GM12878 (cell line): ENCODE data around the gene AIF1. TPM values are rescaled to one million over a fixed set of nuclear protein-coding genes. Genes with fewer than 3 reads are reported as not detected.

ENCODE experiments used
- ATAC-seq: fragments of 200-7000 bp; cut with Tn5 transposase; 3 replicates; pipeline ENCODE4 v1.9.1; 2020; ENCODE audit warnings: mild to moderate bottlenecking, moderate library complexity
- BruUV-seq: library from RNA; stranded (reverse); fragments of 400-500 nt; replicated peaks from 2 replicates; lab custom pipeline; 2021; lab: Mats Ljungman, UMichigan
- CTCF ChIA-PET: fragments of 300-600 bp; sonication (Branson Sonifier 250); formaldehyde crosslinking; extraction: SDS; loops from one replicate; lab custom pipeline; 2021; ENCODE audit warnings: inconsistent platforms; lab: Yijun Ruan, JAX
- POLR2A ChIA-PET: fragments of 350-600 bp; formaldehyde crosslinking; extraction: SDS; loops from one replicate; lab custom pipeline; 2021; ENCODE audit warnings: inconsistent platforms; lab: Charles Lee
- RAD21 ChIA-PET: fragments of 300-600 bp; sonication (Branson Sonifier 250); formaldehyde crosslinking; loops from one replicate; lab custom pipeline; 2023; ENCODE audit warnings: antibody characterized with exemption; ENCODE audit not compliant: unreplicated experiment; lab: Charles Lee
- SMC1A ChIA-PET: fragments of 300-600 bp; sonication (Branson Sonifier 250); formaldehyde crosslinking; loops from one replicate; lab custom pipeline; 2023; ENCODE audit not compliant: unreplicated experiment, uncharacterized antibody; lab: Charles Lee
- DNase-seq: peaks from one replicate; pipeline ENCODE4 v3.0.0-alpha.2; 2011; ENCODE audit warnings: low read depth, low spot score
- FAIRE-seq: peaks from 3 replicates; lab custom pipeline; 2011; peaks lifted over from hg19 to GRCh38; lab: Jason Lieb, UNC
- H2AFZ ChIP-seq: 2 replicates; pipeline ENCODE4 v1.6.0; 2011; ENCODE audit warnings: low read depth, low read length, control low read depth; ENCODE audit not compliant: control insufficient read depth
- H3K27ac ChIP-seq: 2 replicates; pipeline ENCODE4 v1.5.1; 2011; ENCODE audit warnings: control low read depth; ENCODE audit not compliant: control insufficient read depth, insufficient read depth
- H3K27me3 ChIP-seq, 2 experiments: replicated peaks in 1 of 2; 2 replicates each; pipeline versions ENCODE4 v1.6.0 to v1.6.1; 2011; ENCODE audit warnings: low read length in 1 of 2; ENCODE audit not compliant: control insufficient read depth in 2 of 2, insufficient read depth in 2 of 2
- H3K36me3 ChIP-seq, 2 experiments: 2 replicates each; pipeline ENCODE4 v1.5.1; 2011; ENCODE audit warnings: low read length in 1 of 2; ENCODE audit not compliant: control insufficient read depth in 2 of 2, insufficient read depth in 2 of 2
- H3K4me1 ChIP-seq: 2 replicates; pipeline ENCODE4 v1.6.1; 2011; ENCODE audit warnings: mild to moderate bottlenecking, low read length, moderate library complexity, mixed read lengths; ENCODE audit not compliant: control insufficient read depth, insufficient read depth
- H3K4me2 ChIP-seq: 2 replicates; pipeline ENCODE4 v1.6.0; 2011; ENCODE audit warnings: control low read depth; ENCODE audit not compliant: control insufficient read depth, insufficient read depth
- H3K4me3 ChIP-seq: fragments of 200-600 bp; sonication (generic); 2 replicates; pipeline ENCODE4 v1.5.1; 2016
- H3K79me2 ChIP-seq: 2 replicates; pipeline ENCODE4 v1.6.0; 2011; ENCODE audit warnings: low read length; ENCODE audit not compliant: control insufficient read depth, insufficient read depth
- H3K9ac ChIP-seq: 2 replicates; pipeline ENCODE4 v1.8.0; 2011; ENCODE audit warnings: low read length, control low read depth, mixed read lengths; ENCODE audit not compliant: control insufficient read depth, insufficient read depth
- H3K9me3 ChIP-seq: replicated peaks from 3 replicates; pipeline ENCODE4 v1.5.1; 2011; ENCODE audit warnings: mild to moderate bottlenecking, low read length; ENCODE audit not compliant: control insufficient read depth, insufficient read depth
- H4K20me1 ChIP-seq: 2 replicates; pipeline ENCODE4 v1.6.0; 2011; ENCODE audit not compliant: control insufficient read depth, insufficient read depth
- NR2F1 ChIP-seq: fragments of 450-650 bp; conservative IDR thresholded peaks from 2 replicates; pipeline ENCODE4 v1.6.1; 2017; ENCODE audit warnings: mild to moderate bottlenecking
- ZNF687 ChIP-seq: fragments of 450-650 bp; IDR thresholded peaks from 2 replicates; pipeline ENCODE4 v1.6.1; 2017; ENCODE audit warnings: mild to moderate bottlenecking, moderate library complexity
- WGBS: methylation state at CpG from one replicate; pipeline ENCODE4 v1.1.6; 2016; ENCODE audit warnings: low lambda C conversion rate; ENCODE audit not compliant: insufficient replicate concordance, insufficient coverage; ENCODE audit errors: missing lambda C conversion rate; 5-methylcytosine and 5-hydroxymethylcytosine counted together
- in situ Hi-C: fragments of 300-500 bp; cut with MboI; formaldehyde crosslinking; loops from 9 replicates; pipeline ENCODE4 v1.14.3; 2018; ENCODE audit warnings: mixed read lengths
- intact Hi-C: fragments of 100-400 bp; cut with micrococcal nuclease; formaldehyde crosslinking; loops from one replicate; pipeline ENCODE4 v1.14.2; 2022; ENCODE audit not compliant: unreplicated experiment
- polyA plus RNA-seq, 11 experiments: library from polyadenylated mRNA; depleted of rRNA in 4 of 11; unstranded in 6 of 11; stranded (reverse) in 5 of 11; fragments of >200 nt; fragmentation: Nextera tagmentation in 4 of 11; fragmentation: Illumina TruSeq in 1 of 11; extraction: Ambion mirVana in 4 of 11; extraction: Trizol in 1 of 11; gene quantifications; 1 replicate in 1 of 11; 2 replicates in 10 of 11; pipeline versions ENCODE4 v1.2.1 to v1.2.3, GENCODE V29; 2011 to 2016; ENCODE audit warnings: inconsistent platforms in 2 of 11, missing spikeins in 2 of 11, low read depth in 1 of 11
- total RNA-seq, 4 experiments: library from RNA; depleted of rRNA in 3 of 4; stranded (reverse); fragments of >200 nt in 3 of 4; fragmentation: Illumina TruSeq in 1 of 4; extraction: Trizol in 1 of 4; gene quantifications; 2 replicates each; pipeline versions ENCODE4 v1.2.1 to v1.2.3, GENCODE V29; 2013 to 2021
- TF ChIP-seq, protein P1 (sequence below): IDR thresholded peaks from 2 replicates; pipeline ENCODE4 v1.6.1; 2011; ENCODE audit warnings: low read depth, mild to moderate bottlenecking, low read length, moderate library complexity, borderline replicate concordance; ENCODE audit errors: extremely low read depth

The AIF1 gene
- total and polyA plus RNA-seq, 10 of the 15 experiments (the other 5 are each of a cell fraction or from before 2014, with no cell fraction given), result 1.9 to 256 (median 134) TPM

DNA sequence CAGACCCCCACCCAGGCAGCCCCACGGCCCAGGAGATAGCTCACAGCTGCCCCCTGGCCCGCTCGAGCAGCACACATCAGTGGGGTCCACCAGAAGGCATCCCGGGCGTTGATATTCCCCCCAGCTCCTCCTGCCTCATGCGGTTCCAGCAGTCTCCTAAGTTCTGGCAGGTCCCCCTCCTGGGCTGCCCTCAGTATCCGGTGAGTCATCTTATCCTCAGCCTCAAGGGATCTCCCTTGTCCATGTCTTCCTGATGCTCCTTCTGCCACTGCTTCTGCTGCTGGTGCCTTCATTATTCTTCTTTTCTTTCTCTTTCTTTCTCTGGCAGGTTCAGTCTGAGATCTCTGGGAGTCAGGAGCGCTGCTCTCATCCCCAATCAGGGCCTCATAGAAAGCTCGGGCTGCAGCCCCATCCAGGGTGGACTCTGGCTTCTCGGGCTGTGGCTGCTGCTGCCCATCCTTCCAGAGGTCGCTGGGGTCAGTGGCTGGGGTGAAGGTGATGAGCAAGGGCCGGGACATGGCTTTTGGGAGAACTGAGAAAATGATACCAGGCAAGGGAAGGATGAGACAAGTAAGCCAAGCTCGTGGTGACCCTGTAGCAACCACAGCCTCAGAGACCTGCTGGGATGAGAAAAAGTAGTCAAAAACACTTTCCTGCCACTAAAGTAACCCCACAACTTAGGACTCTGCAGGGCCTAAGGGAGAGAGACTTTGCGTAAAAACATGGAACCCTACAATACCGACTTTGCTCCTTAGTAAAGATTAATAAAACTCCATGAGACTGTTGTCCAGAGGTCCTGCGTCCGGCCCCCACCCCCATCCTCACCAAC lies 49.1 kb downstream of the AIF1 start:
- H3K36me3 ChIP-seq, result peaks cover 6 to 26% of the 10 kb centered on the region in 2 experiments
- H3K4me1 ChIP-seq, result peaks cover 39% of the 10 kb centered on the region
- ChIA-PET SMC1A (interaction anchor here (0.7 to 2.6 kb wide), 7 partner anchors 11 to 113 kb away, joined by 3 to 31 read pairs (median 3); partner anchors contain the start of genes APOM, BAG6 and CLIC1), RAD21 (interaction anchor here (0.6 to 1.6 kb wide), 9 partner anchors 10 to 653 kb away, joined by 3 to 8 read pairs (median 4); partner anchors contain the start of genes AIF1, BAG6, NCR3 and TNF), CTCF (interaction anchor here (0.6 to 2.3 kb wide), 8 partner anchors 10 to 74 kb away, joined by 3 to 15 read pairs (median 4); partner anchors contain the start of genes BAG6 and LY6G5C), POLR2A (interaction anchor here (0.6 to 5.9 kb wide), 19 partner anchors 11 to 295 kb away, joined by 3 to 107 read pairs (median 4); partner anchors contain the start of genes ABHD16A, APOM, BAG6 and DDX39B)
- peak overlapping the region; percentile 93 for H3K4me3 ChIP-seq
- H3K4me2 ChIP-seq, result peak overlapping the region; percentile 78
- H3K27ac ChIP-seq, result peak overlapping the region; percentile 94
- DNase-seq (no peak), ATAC-seq (no peak), FAIRE-seq (no peak)
- no peaks in the 10 kb centered on the region for H3K27me3 ChIP-seq
- intact Hi-C loops (no loop called here), in situ Hi-C loops (no loop called here)
- BruUV-seq, result TSS peak; percentile 72
- TF ChIP-seq ZNF687 (no peak), NR2F1 (peak; percentile 46; the same call in 1 of the 2 replicates)
- TF ChIP-seq, protein P1, sequence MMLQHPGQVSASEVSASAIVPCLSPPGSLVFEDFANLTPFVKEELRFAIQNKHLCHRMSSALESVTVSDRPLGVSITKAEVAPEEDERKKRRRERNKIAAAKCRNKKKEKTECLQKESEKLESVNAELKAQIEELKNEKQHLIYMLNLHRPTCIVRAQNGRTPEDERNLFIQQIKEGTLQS, result no peak
- H3K9me3 ChIP-seq, result no peaks in the 10 kb centered on the region; the same call in 2 of the 3 replicates
- peak overlapping the region; percentile 89 for H3K9ac ChIP-seq
- H3K79me2 ChIP-seq, result peaks cover 65% of the 10 kb centered on the region
- 29% methylated on average over 17 of the region's 17 CpGs for WGBS
- H2AFZ ChIP-seq, result peak overlapping the region; percentile 6; the same call in 1 of the 2 replicates
- H4K20me1 ChIP-seq, result no peaks in the 10 kb centered on the region
